ENCODE measurements around the gene GALNT2. TPM values are rescaled to one million over a fixed set of nuclear protein-coding genes. Genes with fewer than 3 reads are reported as not detected.
A peak's percentile ranks its signal among the peaks of the same experiment; 100 is the strongest.

Gene GALNT2
- total RNA-seq, 2 donors from 2014 or later = 29.9 to 39.5 TPM

GRCh38 chr1:230248889-230249270 lies 181.8 kb downstream of the GALNT2 start:
- H3K27me3 ChIP-seq = no peaks in the 10 kb centered on the region
- TF ChIP-seq, protein P1, sequence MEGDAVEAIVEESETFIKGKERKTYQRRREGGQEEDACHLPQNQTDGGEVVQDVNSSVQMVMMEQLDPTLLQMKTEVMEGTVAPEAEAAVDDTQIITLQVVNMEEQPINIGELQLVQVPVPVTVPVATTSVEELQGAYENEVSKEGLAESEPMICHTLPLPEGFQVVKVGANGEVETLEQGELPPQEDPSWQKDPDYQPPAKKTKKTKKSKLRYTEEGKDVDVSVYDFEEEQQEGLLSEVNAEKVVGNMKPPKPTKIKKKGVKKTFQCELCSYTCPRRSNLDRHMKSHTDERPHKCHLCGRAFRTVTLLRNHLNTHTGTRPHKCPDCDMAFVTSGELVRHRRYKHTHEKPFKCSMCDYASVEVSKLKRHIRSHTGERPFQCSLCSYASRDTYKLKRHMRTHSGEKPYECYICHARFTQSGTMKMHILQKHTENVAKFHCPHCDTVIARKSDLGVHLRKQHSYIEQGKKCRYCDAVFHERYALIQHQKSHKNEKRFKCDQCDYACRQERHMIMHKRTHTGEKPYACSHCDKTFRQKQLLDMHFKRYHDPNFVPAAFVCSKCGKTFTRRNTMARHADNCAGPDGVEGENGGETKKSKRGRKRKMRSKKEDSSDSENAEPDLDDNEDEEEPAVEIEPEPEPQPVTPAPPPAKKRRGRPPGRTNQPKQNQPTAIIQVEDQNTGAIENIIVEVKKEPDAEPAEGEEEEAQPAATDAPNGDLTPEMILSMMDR (IDR thresholded peaks at IDR 0.05) = no peak
- no peak for DNase-seq (ENCODE audit: low spot score)
- H3K36me3 ChIP-seq = peaks cover 19% of the 10 kb centered on the region
- no peak overlapping the region for H3K4me3 ChIP-seq
- H3K9me3 ChIP-seq = no peaks in the 10 kb centered on the region
- no peak overlapping the region for H3K27ac ChIP-seq
- no peaks in the 10 kb centered on the region for H3K4me1 ChIP-seq

GRCh38 chr1:230249695-230250480 lies 182.8 kb downstream of the GALNT2 start:
- H3K36me3 ChIP-seq = peaks cover 20% of the 10 kb centered on the region

GRCh38 chr1:230250666-230251065 lies 183.6 kb downstream of the GALNT2 start:
- H3K4me3 ChIP-seq = no peak overlapping the region
- DNase-seq (ENCODE audit: low spot score) = peak; percentile 54
- TF ChIP-seq, protein P1 (IDR thresholded peaks at IDR 0.05) = no peak
- H3K27ac ChIP-seq = no peak overlapping the region
- no peaks in the 10 kb centered on the region for H3K4me1 ChIP-seq
- H3K27me3 ChIP-seq = no peaks in the 10 kb centered on the region
- H3K9me3 ChIP-seq = no peaks in the 10 kb centered on the region
- H3K36me3 ChIP-seq = peaks cover 25% of the 10 kb centered on the region

More at GRCh38 chr1:230249695-230250480, 182.8 kb downstream of the GALNT2 start:
- Histone ChIP-seq H3K27me3 (no peaks in the 10 kb centered on the region), H3K27ac (no peak overlapping the region), H3K4me3 (no peak overlapping the region), H3K9me3 (no peaks in the 10 kb centered on the region), H3K4me1 (no peaks in the 10 kb centered on the region)
- TF ChIP-seq, protein P1 (IDR thresholded peaks at IDR 0.05) = no peak
- peak; percentile 32 for DNase-seq (ENCODE audit: low spot score)

GRCh38 chr1:230251644-230252191 lies 184.7 kb downstream of the GALNT2 start:
- TF ChIP-seq, protein P1 (IDR thresholded peaks at IDR 0.05) = no peak
- DNase-seq (ENCODE audit: low spot score) = no peak
- H3K36me3 ChIP-seq = peaks cover 22% of the 10 kb centered on the region
- H3K4me1 ChIP-seq = no peaks in the 10 kb centered on the region
- H3K4me3 ChIP-seq = no peak overlapping the region
- no peaks in the 10 kb centered on the region for H3K9me3 ChIP-seq
- H3K27me3 ChIP-seq = no peaks in the 10 kb centered on the region
- no peak overlapping the region for H3K27ac ChIP-seq

GRCh38 chr1:230253150-230253549 lies 186.1 kb downstream of the GALNT2 start:
- TF ChIP-seq, protein P1 (IDR thresholded peaks at IDR 0.05) = no peak
- Histone ChIP-seq H3K36me3 (peaks cover 22% of the 10 kb centered on the region), H3K27ac (no peak overlapping the region), H3K9me3 (no peaks in the 10 kb centered on the region), H3K4me1 (no peaks in the 10 kb centered on the region), H3K4me3 (no peak overlapping the region), H3K27me3 (no peaks in the 10 kb centered on the region)
- no peak for DNase-seq (ENCODE audit: low spot score)
